DOHH2 (cell line): ENCODE results near the gene LRRC4.

ENCODE experiments used
- H3F3A ChIP-seq: fragments of 200-600 bp; sonication (generic), shearing (Covaris generic); 2 replicates; pipeline ENCODE4 v1.6.0; 2016; ENCODE audit warnings: antibody characterized with exemption, mild to moderate bottlenecking; ENCODE audit not compliant: control insufficient read depth, insufficient read depth
- H3K27ac ChIP-seq: fragments of 200-600 bp; sonication (generic); 2 replicates; pipeline ENCODE4 v1.5.1; 2014; ENCODE audit warnings: low read depth, mild to moderate bottlenecking, low read length, moderate library complexity
- H3K27me3 ChIP-seq: fragments of 200-600 bp; sonication (generic); 2 replicates; pipeline ENCODE4 v1.6.1; 2014; ENCODE audit warnings: mild to moderate bottlenecking, low read length, mixed read lengths; ENCODE audit not compliant: control insufficient read depth
- H3K36me3 ChIP-seq: fragments of 200-600 bp; sonication (generic); 2 replicates; pipeline ENCODE4 v1.6.1; 2014; ENCODE audit warnings: mild to moderate bottlenecking, low read length, moderate library complexity, mixed read lengths; ENCODE audit not compliant: control insufficient read depth
- H3K4me1 ChIP-seq: fragments of 200-600 bp; sonication (generic); 2 replicates; pipeline ENCODE4 v1.6.1; 2014; ENCODE audit warnings: mild to moderate bottlenecking, low read length, mixed read lengths; ENCODE audit not compliant: control insufficient read depth
- H3K4me2 ChIP-seq: fragments of 200-600 bp; sonication (generic); 2 replicates; pipeline ENCODE4 v1.6.0; 2014; ENCODE audit warnings: mild to moderate bottlenecking, low read length, moderate library complexity
- H3K4me3 ChIP-seq: fragments of 200-600 bp; sonication (generic); 2 replicates; pipeline ENCODE4 v1.5.1; 2014; ENCODE audit warnings: mild to moderate bottlenecking, low read length, mixed read lengths
- H3K79me2 ChIP-seq: fragments of 200-600 bp; sonication (generic); 2 replicates; pipeline ENCODE4 v1.6.1; 2014; ENCODE audit warnings: mild to moderate bottlenecking, low read length, mixed read lengths; ENCODE audit not compliant: control insufficient read depth
- H3K9me2 ChIP-seq: fragments of 200-600 bp; sonication (generic); replicated peaks from 2 replicates; pipeline ENCODE4 v1.6.1; 2014; ENCODE audit warnings: mild to moderate bottlenecking, low read length, mixed read lengths; ENCODE audit not compliant: control insufficient read depth
- H3K9me3 ChIP-seq: fragments of 200-600 bp; sonication (generic); 2 replicates; pipeline ENCODE4 v1.6.1; 2014; ENCODE audit warnings: antibody characterized with exemption, low read length, mixed read lengths; ENCODE audit not compliant: control insufficient read depth, insufficient read depth
- H4K20me1 ChIP-seq: fragments of 200-600 bp; sonication (generic); 2 replicates; pipeline ENCODE4 v1.6.0; 2014; ENCODE audit warnings: low read depth, mild to moderate bottlenecking, antibody characterized with exemption, low read length, moderate library complexity; ENCODE audit not compliant: control insufficient read depth, insufficient read depth
- EZH2phosphoT487 ChIP-seq: fragments of 200-600 bp; sonication (generic); IDR thresholded peaks from 2 replicates; pipeline ENCODE4 v1.6.1; 2017; ENCODE audit warnings: borderline replicate concordance, mild to moderate bottlenecking, antibody characterized with exemption, low read length, moderate library complexity, mixed read lengths
- TF ChIP-seq, protein P1 (sequence below): fragments of 200-600 bp; sonication (generic); IDR thresholded peaks from one replicate; pipeline ENCODE4 v1.5.1; 2014; ENCODE audit warnings: antibody characterized with exemption, mild to moderate bottlenecking, low read depth, low read length; ENCODE audit not compliant: poor library complexity, severe bottlenecking

Gene LRRC4

DNA sequence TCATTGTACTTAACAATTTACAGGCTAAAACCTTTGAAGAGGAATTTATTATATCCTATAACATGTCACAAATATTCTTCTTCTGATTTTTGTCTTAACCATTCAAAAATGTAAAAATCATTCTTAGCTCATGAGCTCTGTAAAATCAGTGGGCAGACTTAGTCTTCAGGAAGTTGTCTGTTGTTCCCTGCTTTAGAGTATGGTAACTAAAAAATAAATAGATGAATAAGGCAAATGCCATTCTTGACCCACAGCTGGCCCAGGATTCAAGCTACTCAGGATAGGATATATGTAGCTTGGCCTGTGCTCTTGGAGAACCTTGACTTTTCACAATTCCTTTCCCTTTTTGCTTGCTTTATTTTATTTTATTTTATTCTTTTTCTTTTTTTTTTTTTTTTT, 51.5 kb downstream of the LRRC4 start:
- Histone ChIP-seq H3K9me3 (peaks cover 9% of the 10 kb centered on the region; the same call in 1 of the 2 replicates), H3K79me2 (no peaks in the 10 kb centered on the region), H3F3A (no peaks in the 10 kb centered on the region), H3K9me2 (no peaks in the 10 kb centered on the region), H4K20me1 (no peaks in the 10 kb centered on the region), H3K27me3 (no peaks in the 10 kb centered on the region), H3K4me1 (no peaks in the 10 kb centered on the region), H3K4me3 (no peak overlapping the region), H3K4me2 (no peak overlapping the region), H3K27ac (no peak overlapping the region), H3K36me3 (peaks cover 34% of the 10 kb centered on the region)
- TF ChIP-seq, protein P1, sequence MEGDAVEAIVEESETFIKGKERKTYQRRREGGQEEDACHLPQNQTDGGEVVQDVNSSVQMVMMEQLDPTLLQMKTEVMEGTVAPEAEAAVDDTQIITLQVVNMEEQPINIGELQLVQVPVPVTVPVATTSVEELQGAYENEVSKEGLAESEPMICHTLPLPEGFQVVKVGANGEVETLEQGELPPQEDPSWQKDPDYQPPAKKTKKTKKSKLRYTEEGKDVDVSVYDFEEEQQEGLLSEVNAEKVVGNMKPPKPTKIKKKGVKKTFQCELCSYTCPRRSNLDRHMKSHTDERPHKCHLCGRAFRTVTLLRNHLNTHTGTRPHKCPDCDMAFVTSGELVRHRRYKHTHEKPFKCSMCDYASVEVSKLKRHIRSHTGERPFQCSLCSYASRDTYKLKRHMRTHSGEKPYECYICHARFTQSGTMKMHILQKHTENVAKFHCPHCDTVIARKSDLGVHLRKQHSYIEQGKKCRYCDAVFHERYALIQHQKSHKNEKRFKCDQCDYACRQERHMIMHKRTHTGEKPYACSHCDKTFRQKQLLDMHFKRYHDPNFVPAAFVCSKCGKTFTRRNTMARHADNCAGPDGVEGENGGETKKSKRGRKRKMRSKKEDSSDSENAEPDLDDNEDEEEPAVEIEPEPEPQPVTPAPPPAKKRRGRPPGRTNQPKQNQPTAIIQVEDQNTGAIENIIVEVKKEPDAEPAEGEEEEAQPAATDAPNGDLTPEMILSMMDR = no peak
- no peak for TF ChIP-seq EZH2phosphoT487

DNA sequence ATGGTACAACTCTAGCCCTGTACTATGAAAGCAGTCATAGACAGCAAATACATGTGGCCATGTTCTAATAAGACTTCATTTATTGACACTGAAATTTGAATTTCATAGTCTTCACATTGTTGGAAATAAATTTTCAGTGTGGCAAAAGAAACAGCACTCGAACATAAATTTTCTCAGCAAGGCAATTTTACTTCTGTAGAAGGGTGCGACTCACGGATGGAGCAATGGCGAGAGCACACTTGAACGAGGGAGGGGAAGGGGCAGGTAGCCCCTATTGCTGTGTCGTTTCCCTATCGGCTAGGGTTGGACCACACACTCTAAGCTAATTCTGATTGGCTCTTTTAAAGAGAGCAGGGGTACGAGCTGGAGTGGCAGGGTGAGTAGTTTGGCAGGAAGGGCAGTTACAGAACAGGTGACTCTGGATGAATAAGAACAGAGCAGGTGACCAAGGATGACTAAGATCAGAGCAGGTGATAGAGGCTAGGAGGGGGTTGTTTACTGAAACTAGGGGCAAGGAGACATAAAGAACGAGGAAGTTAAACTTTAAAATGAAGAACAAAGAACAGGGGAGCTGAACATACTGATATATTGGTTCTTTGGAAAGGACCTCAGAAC, 52.0 kb downstream of the LRRC4 start:
- H3K9me2 ChIP-seq = no peaks in the 10 kb centered on the region
- no peak overlapping the region for H3K4me3 ChIP-seq
- no peaks in the 10 kb centered on the region for H3K4me1 ChIP-seq
- H3K27ac ChIP-seq = no peak overlapping the region
- H3K9me3 ChIP-seq = peaks cover 9% of the 10 kb centered on the region; the same call in 1 of the 2 replicates
- H3K79me2 ChIP-seq = no peaks in the 10 kb centered on the region
- H3K36me3 ChIP-seq = peaks cover 39% of the 10 kb centered on the region
- H4K20me1 ChIP-seq = no peaks in the 10 kb centered on the region
- H3K27me3 ChIP-seq = no peaks in the 10 kb centered on the region
- no peak for TF ChIP-seq EZH2phosphoT487
- TF ChIP-seq, protein P1 = no peak
- no peaks in the 10 kb centered on the region for H3F3A ChIP-seq
- no peak overlapping the region for H3K4me2 ChIP-seq

DNA sequence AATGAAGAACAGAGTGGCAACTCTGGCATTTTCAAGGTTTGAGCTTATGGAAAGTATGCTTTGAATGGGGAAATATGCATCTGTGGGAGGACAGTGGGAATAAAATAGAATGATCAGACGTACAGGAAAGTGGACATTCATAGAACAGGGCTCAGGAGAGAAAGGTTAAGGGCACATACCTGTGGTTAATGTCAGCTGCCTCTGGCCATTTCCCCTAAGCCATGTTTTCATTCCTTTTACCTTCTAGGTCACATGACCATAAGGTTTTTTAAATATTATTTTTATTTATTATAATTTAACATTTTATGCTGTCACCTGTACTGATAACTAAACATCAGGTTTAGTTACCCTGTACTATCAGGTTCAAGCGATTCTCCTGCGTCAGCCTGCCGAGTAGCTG, 52.8 kb downstream of the LRRC4 start:
- Histone ChIP-seq H3K4me1 (no peaks in the 10 kb centered on the region), H3K27me3 (no peaks in the 10 kb centered on the region), H3K36me3 (peaks cover 42% of the 10 kb centered on the region), H3K4me3 (no peak overlapping the region), H3K9me3 (peaks cover 9% of the 10 kb centered on the region; the same call in 1 of the 2 replicates), H3K9me2 (no peaks in the 10 kb centered on the region), H3K79me2 (no peaks in the 10 kb centered on the region), H3K27ac (no peak overlapping the region), H4K20me1 (no peaks in the 10 kb centered on the region), H3F3A (no peaks in the 10 kb centered on the region), H3K4me2 (no peak overlapping the region)
- no peak for TF ChIP-seq EZH2phosphoT487
- TF ChIP-seq, protein P1 = no peak
